Caco-2 (cell line): ENCODE results near the gene SMURF1. TPM values are rescaled to one million over a fixed set of nuclear protein-coding genes. Genes with fewer than 3 reads are reported as not detected.

Experiments used
- BruUV-seq: library from RNA; stranded (reverse); fragments of 400-500 nt; replicated peaks from 2 replicates; lab custom pipeline; 2021; lab: Mats Ljungman, UMichigan
- CTCF ChIA-PET: fragments of 300-600 bp; sonication (Branson Sonifier 250); formaldehyde crosslinking; loops from one replicate; lab custom pipeline; 2022; ENCODE audit warnings: antibody characterized with exemption; lab: Charles Lee
- POLR2A ChIA-PET: fragments of 300-600 bp; sonication (Branson Sonifier 250); formaldehyde crosslinking; loops from one replicate; lab custom pipeline; 2022; ENCODE audit warnings: antibody characterized with exemption; lab: Charles Lee
- DNase-seq, 2 experiments: peaks; one replicate each; pipeline versions ENCODE4 v3.0.0 to v3.0.0-alpha.2; 2020 to 2022
- H3K27me3 ChIP-seq: replicated peaks from 2 replicates; pipeline ENCODE4 v1.6.0; 2011; ENCODE audit warnings: low read length; ENCODE audit not compliant: control insufficient read depth, insufficient read depth
- H3K36me3 ChIP-seq: 2 replicates; pipeline ENCODE4 v1.5.1; 2011; ENCODE audit warnings: low read length; ENCODE audit not compliant: control insufficient read depth, insufficient read depth
- H3K4me1 ChIP-seq: fragments of 250-450 bp; sonication (Bioruptor Pico); 2 replicates; pipeline ENCODE4 v1.5.1; 2020; ENCODE audit warnings: mild to moderate bottlenecking
- H3K4me3 ChIP-seq: 2 replicates; pipeline ENCODE4 v1.5.1; 2011; ENCODE audit warnings: low read depth, mild to moderate bottlenecking, control low read depth, low read length
- H3K9me3 ChIP-seq: fragments of 250-450 bp; sonication (Bioruptor Pico); 2 replicates; pipeline ENCODE4 v1.5.1; 2020; ENCODE audit warnings: mild to moderate bottlenecking, moderate library complexity
- H3K27ac Mint-ChIP-seq: one replicate; pipeline ENCODE4 v1.8.0; 2022; ENCODE audit warnings: mixed read lengths; ENCODE audit not compliant: unreplicated experiment
- H3K27me3 Mint-ChIP-seq: one replicate; pipeline ENCODE4 v1.8.0; 2022; ENCODE audit warnings: mixed read lengths; ENCODE audit not compliant: insufficient read depth, unreplicated experiment
- H3K36me3 Mint-ChIP-seq: one replicate; pipeline ENCODE4 v1.8.0; 2022; ENCODE audit warnings: mild to moderate bottlenecking, mixed read lengths; ENCODE audit not compliant: insufficient read depth, unreplicated experiment
- H3K4me1 Mint-ChIP-seq: one replicate; pipeline ENCODE4 v1.8.0; 2022; ENCODE audit warnings: low read depth, mixed read lengths; ENCODE audit not compliant: unreplicated experiment
- H3K4me3 Mint-ChIP-seq: one replicate; pipeline ENCODE4 v1.8.0; 2022; ENCODE audit warnings: mild to moderate bottlenecking, moderate library complexity, mixed read lengths; ENCODE audit not compliant: unreplicated experiment
- H3K9me3 Mint-ChIP-seq: one replicate; pipeline ENCODE4 v1.8.0; 2022; ENCODE audit warnings: mixed read lengths; ENCODE audit not compliant: unreplicated experiment
- CTCF ChIP-seq, 2 experiments: fragments of 200-600 bp in 1 of 2; IDR thresholded peaks; 1 replicate in 1 of 2; 2 replicates in 1 of 2; pipeline versions ENCODE4 v1.5.1 to v1.8.0; 2011 to 2022; ENCODE audit warnings: antibody characterized with exemption in 1 of 2, control low read depth in 1 of 2, inconsistent platforms in 1 of 2, low read depth in 1 of 2, low read length in 1 of 2, mild to moderate bottlenecking in 1 of 2, moderate library complexity in 1 of 2; ENCODE audit not compliant: insufficient read depth in 1 of 2, severe bottlenecking in 1 of 2, unreplicated experiment in 1 of 2
- intact Hi-C: fragments of 100-400 bp; cut with micrococcal nuclease; formaldehyde crosslinking; loops from one replicate; pipeline ENCODE4 v1.10.0; 2022; ENCODE audit not compliant: unreplicated experiment
- total RNA-seq: library from RNA; stranded (reverse); gene quantifications from 2 replicates; pipeline ENCODE4 v1.2.3, GENCODE V29; 2022

Gene SMURF1
- total RNA-seq, 1 experiment from 2014 or later = 22.5 TPM

GRCh38 chr7:99028261-99028973 is 115.5 kb downstream of the SMURF1 start:
- Histone ChIP-seq H3K27me3 (no peaks in the 10 kb centered on the region), H3K4me3 (no peak overlapping the region), H3K36me3 (peaks cover 6% of the 10 kb centered on the region), H3K9me3 (no peaks in the 10 kb centered on the region), H3K4me1 (peaks cover 13% of the 10 kb centered on the region; the same call in 1 of the 2 replicates)
- intact Hi-C loops = no loop called here
- Mint-ChIP-seq H3K36me3 (peaks cover 86% of the 10 kb centered on the region), H3K27me3 (no peaks in the 10 kb centered on the region), H3K9me3 (no peaks in the 10 kb centered on the region), H3K4me3 (no peak overlapping the region), H3K4me1 (peaks cover 16% of the 10 kb centered on the region), H3K27ac (no peak overlapping the region)
- BruUV-seq = TSS peak; percentile 16
- ChIA-PET CTCF (interaction anchor here (0.6 to 0.8 kb wide), 2 partner anchors 8 to 118 kb away, joined by 3 to 5 read pairs; no protein-coding TSS in a partner anchor), POLR2A (no interaction called here)
- no peak for TF ChIP-seq CTCF (IDR thresholded peaks at IDR 0.05; ENCODE audit: insufficient read depth in 1 of 2, low read depth in 1 of 2, low read length in 1 of 2, severe bottlenecking in 1 of 2, unreplicated experiment in 1 of 2)
- no peak for DNase-seq

- DNase-seq = no peak
- ChIA-PET POLR2A (no interaction called here), CTCF (interaction anchor here (0.8 kb wide), 1 partner anchor 9 kb away, joined by 3 read pairs; no protein-coding TSS in a partner anchor)
- BruUV-seq = no TSS peak
- H3K36me3 ChIP-seq = peaks cover 6% of the 10 kb centered on the region
- H3K27me3 Mint-ChIP-seq = no peaks in the 10 kb centered on the region
- intact Hi-C loops = no loop called here
- peaks cover 84% of the 10 kb centered on the region for H3K36me3 Mint-ChIP-seq
- H3K4me3 ChIP-seq = no peak overlapping the region
- H3K4me3 Mint-ChIP-seq = no peak overlapping the region
- H3K9me3 ChIP-seq = no peaks in the 10 kb centered on the region
- peaks cover 13% of the 10 kb centered on the region; the same call in 1 of the 2 replicates for H3K4me1 ChIP-seq
- H3K27me3 ChIP-seq = no peaks in the 10 kb centered on the region
- no peaks in the 10 kb centered on the region for H3K9me3 Mint-ChIP-seq
- no peak overlapping the region for H3K27ac Mint-ChIP-seq
- H3K4me1 Mint-ChIP-seq = peaks cover 16% of the 10 kb centered on the region
- TF ChIP-seq CTCF (IDR thresholded peaks at IDR 0.05; ENCODE audit: insufficient read depth in 1 of 2, low read depth in 1 of 2, low read length in 1 of 2, severe bottlenecking in 1 of 2, unreplicated experiment in 1 of 2) = no peak
These were observed 116.1 kb downstream of the SMURF1 start for GRCh38 chr7:99027841-99028240.

GRCh38 chr7:99027241-99027640 is 116.7 kb downstream of the SMURF1 start:
- Mint-ChIP-seq H3K27me3 (no peaks in the 10 kb centered on the region), H3K9me3 (no peaks in the 10 kb centered on the region), H3K4me1 (peaks cover 16% of the 10 kb centered on the region), H3K36me3 (peaks cover 81% of the 10 kb centered on the region), H3K27ac (no peak overlapping the region), H3K4me3 (no peak overlapping the region)
- H3K4me1 ChIP-seq = peaks cover 13% of the 10 kb centered on the region; the same call in 1 of the 2 replicates
- intact Hi-C loops = no loop called here
- DNase-seq = no peak
- no peaks in the 10 kb centered on the region for H3K27me3 ChIP-seq
- TF ChIP-seq CTCF (IDR thresholded peaks at IDR 0.05; ENCODE audit: insufficient read depth in 1 of 2, low read depth in 1 of 2, low read length in 1 of 2, severe bottlenecking in 1 of 2, unreplicated experiment in 1 of 2) = no peak
- ChIA-PET CTCF (interaction anchor here (0.8 kb wide), 1 partner anchor 9 kb away, joined by 3 read pairs; no protein-coding TSS in a partner anchor), POLR2A (no interaction called here)
- H3K4me3 ChIP-seq = no peak overlapping the region
- peaks cover 6% of the 10 kb centered on the region for H3K36me3 ChIP-seq
- no TSS peak for BruUV-seq
- no peaks in the 10 kb centered on the region for H3K9me3 ChIP-seq
